SKM-1 treated with dmso at 0.1 percent for 144 hours (cell line): ENCODE measurements around the gene EPC2.

Experiments
- DNase-seq: peaks from one replicate; lab custom pipeline; 2025; ENCODE audit not compliant: unreplicated experiment; lab: John Stamatoyannopoulos, UW

Gene EPC2

DNA sequence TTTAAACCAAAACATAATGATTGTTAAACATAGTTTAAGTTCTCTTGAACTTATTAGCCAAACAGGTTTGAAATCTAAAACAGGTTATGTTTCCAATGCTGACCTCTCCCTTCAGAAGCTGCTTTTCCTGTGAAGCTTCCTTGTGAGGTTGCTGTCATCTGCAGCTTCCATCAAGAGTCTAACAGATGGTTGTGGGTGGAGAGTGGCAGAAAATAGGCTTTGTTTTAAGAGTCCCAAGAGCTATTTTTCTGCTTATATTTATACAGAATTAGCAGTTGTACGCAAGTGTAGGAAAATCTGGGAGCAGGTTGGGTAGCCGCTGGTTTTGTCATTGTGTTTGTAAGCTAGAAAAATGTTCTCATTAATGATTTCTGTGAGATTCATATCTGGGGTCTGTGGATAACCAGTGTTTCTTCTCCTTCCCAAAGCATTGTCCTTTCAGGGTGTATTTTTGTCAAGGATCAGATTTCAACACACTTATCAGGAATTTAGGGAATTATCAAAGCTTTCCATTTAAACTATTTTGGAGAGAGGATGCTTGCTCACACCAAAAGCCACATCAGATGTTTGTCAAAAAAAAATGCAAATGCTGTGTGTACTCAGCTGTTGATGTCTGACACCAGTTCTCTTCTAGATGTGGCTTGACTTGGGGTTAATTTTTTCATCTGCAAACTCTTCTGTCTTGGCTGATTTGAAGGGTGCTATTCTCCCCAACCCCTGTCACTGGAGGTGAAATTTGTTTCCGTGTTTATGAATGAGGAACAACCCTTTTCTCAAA is 152.4 kb downstream of the EPC2 start:
- DNase-seq: no peak

- no peak for DNase-seq
These were observed 158.1 kb downstream of the EPC2 start for GRCh38 chr2:148802448-148803220.

DNA sequence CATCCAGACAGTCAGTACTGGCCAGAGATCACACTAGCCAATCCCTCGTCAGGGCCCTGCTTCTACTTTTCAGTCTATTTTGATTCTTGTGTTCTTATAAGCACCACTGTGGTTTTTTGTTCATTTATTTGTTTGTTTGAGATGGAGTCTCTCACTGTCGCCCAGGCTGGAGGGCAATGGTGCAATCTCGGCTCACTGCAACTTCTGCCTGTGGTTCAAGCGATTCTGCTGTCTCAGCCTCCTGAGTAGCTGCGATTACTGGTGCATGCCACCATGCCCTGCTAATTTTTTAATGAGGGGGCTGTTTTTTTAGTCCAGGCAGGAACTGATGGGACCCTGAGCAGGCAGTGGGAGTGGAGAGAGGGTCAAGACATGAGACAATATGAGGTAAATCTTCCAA is 165.5 kb downstream of the EPC2 start:
- no peak for DNase-seq

- no peak for DNase-seq
These were observed 167.8 kb downstream of the EPC2 start for GRCh38 chr2:148812306-148812705.

DNA sequence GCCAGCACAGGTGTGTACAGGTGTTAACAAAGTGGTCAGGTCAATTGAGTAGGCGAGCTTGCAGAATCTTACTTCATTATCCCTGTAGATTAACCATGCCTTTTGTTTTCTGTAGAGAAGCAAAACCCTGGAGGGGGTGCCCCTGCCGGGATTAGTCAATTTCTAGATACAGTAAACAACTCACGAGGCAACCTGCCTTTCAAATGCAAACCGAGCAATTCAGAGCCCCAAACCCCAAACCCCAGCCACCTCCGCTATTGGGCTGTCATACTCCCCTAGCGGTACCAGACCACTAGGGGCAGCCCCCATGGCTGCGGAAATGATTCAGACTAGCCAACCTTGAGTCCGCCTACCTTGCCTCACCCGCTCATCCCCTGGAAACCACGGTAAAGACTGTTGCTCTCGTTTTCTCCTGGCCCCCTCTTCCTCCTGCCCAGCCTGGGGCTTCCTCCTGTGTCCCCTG is 169.1 kb downstream of the EPC2 start:
- no peak for DNase-seq

- no peak for DNase-seq
These were observed 169.8 kb downstream of the EPC2 start for GRCh38 chr2:148814143-148814859.

DNA sequence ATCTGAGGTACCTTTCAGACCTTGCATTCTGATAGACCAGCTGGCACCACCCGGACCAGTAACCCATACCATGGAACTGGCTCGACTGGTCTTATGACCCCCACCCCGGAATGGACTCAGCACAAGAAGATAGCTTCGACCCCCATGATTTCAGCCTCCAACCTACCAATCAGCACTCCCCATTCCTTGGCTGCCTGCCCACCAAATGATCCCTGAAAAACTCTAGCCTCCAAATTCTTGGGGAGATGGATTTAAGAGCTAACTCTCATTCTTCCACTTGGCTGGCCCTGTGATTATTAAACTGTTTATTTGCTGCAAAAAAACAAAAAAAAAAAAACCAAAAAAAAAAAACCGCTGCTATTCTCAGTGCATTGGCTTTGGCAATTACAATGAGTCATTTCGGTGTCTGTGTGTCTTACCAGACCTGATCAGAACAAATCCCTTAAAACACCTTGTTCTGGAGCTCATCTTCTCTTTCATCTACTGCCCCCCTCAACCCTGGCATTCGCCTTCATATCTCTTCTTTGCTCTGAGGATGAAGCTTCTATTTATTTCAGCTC is 170.4 kb downstream of the EPC2 start:
- DNase-seq: no peak

DNA sequence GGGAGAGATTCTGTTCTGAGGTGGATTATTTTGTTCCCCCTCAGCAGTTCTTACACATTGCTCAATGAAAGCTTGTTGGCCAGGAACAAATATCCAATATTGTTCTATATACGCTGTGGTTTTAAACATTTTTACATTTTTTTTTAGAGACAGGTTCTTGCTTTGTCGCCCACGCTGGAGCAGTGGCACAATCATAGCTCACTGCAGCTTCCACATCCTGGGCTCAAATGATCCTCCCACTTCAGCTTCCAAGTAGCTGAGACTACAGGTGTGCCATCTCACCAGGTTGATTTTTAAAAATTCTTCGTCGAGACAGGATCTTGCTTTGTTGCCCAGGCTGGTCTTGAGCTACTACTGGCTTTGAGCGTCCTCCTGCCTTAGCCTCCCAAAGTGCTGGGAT is 171.6 kb downstream of the EPC2 start:
- DNase-seq: no peak

DNA sequence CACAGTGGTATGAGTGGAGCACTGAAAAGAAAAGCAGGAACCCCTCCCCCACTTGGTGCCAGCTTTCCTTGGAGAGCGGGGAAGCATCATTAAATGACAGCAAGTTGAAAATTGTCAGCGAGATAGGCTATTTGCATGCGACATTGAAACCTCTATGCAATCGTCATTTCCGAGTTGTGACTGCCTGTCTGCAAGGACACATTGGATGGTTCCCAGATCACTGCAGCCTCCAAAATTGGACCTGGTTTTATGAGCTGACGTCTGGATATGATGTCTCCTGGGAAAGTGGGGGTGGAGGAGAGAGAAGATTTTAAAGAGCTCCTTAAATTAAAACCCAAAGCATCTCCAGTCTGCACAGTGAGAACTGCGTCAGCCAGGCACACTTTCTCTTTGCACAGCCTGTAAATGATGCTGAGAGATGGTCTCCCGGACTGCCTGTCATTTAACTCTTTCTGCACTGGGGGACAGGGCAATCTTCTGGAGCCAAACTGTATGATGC is 172.7 kb downstream of the EPC2 start:
- no peak for DNase-seq

- DNase-seq: no peak
These were observed 174.6 kb downstream of the EPC2 start for GRCh38 chr2:148819019-148819585.

- no peak for DNase-seq
These were observed 179.6 kb downstream of the EPC2 start for GRCh38 chr2:148824190-148824589.

GRCh38 chr2:148826791-148827190 is 182.2 kb downstream of the EPC2 start:
- no peak for DNase-seq

GRCh38 chr2:148828941-148829340 is 184.4 kb downstream of the EPC2 start:
- no peak for DNase-seq

- DNase-seq: no peak
These were observed 185.1 kb downstream of the EPC2 start for GRCh38 chr2:148829618-148830017.

DNA sequence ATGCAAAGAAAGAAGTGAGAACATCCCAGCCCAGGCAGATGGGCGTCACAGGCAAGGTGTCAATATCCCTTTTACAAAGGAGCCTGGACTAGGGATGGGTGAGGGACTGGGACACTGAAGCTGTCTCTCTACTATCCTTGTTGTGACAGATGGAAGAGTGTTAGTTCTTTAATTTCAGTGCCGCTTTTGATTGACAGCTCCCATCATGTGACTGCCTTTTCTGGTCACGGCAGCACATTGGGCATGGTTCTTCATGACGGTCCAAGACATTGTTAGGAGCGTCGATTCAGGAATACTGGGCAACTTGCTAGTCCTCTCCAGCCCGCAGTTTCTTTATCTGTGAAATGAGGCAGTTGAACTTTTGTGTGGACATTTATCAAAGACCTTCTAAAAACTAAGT is 188.1 kb downstream of the EPC2 start:
- no peak for DNase-seq
